Measurements from ENCODE around the gene UNC13B. TPM values are rescaled to one million over a fixed set of nuclear protein-coding genes. Genes with fewer than 3 reads are reported as not detected.

UNC13B gene
- polyA plus RNA-seq, 1 experiment = 13.2 TPM

DNA sequence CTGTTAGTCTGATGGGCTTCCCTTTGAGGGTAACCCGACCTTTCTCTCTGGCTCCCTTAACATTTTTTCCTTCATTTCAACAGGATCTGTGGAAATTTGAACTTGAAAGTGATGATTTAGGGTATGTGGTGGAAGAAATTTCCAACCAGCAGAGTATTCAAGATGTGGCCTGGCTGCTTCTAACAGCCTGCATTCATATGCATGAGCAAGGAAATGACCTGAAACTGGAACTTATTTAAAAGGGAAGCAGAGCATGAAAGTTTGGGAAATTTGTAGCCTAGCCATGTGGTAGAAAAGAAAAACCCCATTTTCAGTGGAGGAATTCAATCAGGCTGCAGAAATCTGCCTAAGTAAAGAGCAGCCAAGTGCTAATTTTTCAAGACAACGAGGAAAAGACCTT lies 41.7 kb downstream of the UNC13B start:
- ChIA-PET POLR2A (no interaction called here), CTCF (no interaction called here)
- no peaks in the 10 kb centered on the region for H3K36me3 ChIP-seq (ENCODE audit: control insufficient read depth, insufficient read depth, low read length)
- no peak for DNase-seq (ENCODE audit: low read depth)
- TF ChIP-seq, protein P1, sequence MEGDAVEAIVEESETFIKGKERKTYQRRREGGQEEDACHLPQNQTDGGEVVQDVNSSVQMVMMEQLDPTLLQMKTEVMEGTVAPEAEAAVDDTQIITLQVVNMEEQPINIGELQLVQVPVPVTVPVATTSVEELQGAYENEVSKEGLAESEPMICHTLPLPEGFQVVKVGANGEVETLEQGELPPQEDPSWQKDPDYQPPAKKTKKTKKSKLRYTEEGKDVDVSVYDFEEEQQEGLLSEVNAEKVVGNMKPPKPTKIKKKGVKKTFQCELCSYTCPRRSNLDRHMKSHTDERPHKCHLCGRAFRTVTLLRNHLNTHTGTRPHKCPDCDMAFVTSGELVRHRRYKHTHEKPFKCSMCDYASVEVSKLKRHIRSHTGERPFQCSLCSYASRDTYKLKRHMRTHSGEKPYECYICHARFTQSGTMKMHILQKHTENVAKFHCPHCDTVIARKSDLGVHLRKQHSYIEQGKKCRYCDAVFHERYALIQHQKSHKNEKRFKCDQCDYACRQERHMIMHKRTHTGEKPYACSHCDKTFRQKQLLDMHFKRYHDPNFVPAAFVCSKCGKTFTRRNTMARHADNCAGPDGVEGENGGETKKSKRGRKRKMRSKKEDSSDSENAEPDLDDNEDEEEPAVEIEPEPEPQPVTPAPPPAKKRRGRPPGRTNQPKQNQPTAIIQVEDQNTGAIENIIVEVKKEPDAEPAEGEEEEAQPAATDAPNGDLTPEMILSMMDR (IDR thresholded peaks at IDR 0.05; ENCODE audit: insufficient read depth, low read depth, low read length) = no peak
- no peaks in the 10 kb centered on the region for H3K27me3 ChIP-seq (ENCODE audit: control insufficient read depth, insufficient read depth, low read length)
- H3K4me3 ChIP-seq (ENCODE audit: low read depth, low read length) = no peak overlapping the region

DNA sequence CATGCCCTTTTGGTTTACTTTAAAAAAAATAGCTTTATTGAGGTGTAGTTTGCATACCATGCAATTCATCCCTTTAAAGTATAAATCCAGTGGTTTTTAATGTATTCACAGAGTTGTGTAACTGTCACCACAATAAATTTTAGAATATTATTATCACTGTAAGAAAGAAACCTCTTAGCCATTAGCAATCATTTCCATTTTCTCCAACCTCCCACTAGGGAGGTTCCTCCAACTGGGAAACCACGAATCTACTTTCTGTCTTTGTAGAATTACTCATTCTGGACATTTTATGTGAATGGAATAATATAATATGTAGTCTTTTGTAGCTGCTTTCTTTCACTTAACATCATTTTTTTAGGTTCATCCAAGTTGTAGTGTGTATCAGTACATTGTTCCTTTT lies 43.5 kb downstream of the UNC13B start:
- Histone ChIP-seq H3K4me3 (ENCODE audit: low read depth, low read length) (no peak overlapping the region), H3K27me3 (ENCODE audit: control insufficient read depth, insufficient read depth, low read length) (no peaks in the 10 kb centered on the region), H3K36me3 (ENCODE audit: control insufficient read depth, insufficient read depth, low read length) (no peaks in the 10 kb centered on the region)
- POLR2A ChIA-PET = no interaction called here
- no peak for DNase-seq (ENCODE audit: low read depth)
- CTCF ChIA-PET = no interaction called here
- TF ChIP-seq, protein P1 (IDR thresholded peaks at IDR 0.05; ENCODE audit: insufficient read depth, low read depth, low read length) = no peak

DNA sequence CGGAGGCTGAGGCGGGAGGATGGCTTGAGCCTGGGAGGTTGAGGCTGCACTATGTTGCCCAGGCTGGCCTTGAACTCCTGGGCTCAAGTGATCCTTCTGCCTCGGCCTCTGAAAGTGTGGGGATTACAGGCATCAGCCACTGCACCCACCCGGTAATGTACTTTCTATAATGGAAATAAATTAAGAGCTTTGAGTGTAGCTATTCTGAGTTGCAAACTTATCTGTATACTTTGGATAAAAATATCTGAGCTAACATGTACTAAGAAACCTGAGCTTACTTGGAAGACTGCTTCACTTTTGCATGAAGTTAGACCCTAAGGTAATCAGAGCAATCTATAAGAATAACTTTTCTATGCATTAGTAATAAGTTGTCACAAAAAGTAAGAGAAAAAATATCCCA lies 50.0 kb downstream of the UNC13B start:
- POLR2A ChIA-PET = interaction anchor here (0.6 kb wide), 1 partner anchor 50 kb away, joined by 3 read pairs; no protein-coding TSS in a partner anchor
- no peak overlapping the region for H3K4me3 ChIP-seq (ENCODE audit: low read depth, low read length)
- H3K36me3 ChIP-seq (ENCODE audit: control insufficient read depth, insufficient read depth, low read length) = no peaks in the 10 kb centered on the region
- H3K27me3 ChIP-seq (ENCODE audit: control insufficient read depth, insufficient read depth, low read length) = no peaks in the 10 kb centered on the region
- CTCF ChIA-PET = interaction anchor here (0.6 to 0.8 kb wide), 2 partner anchors 8 to 195 kb away, joined by 3 read pairs; no protein-coding TSS in a partner anchor
- TF ChIP-seq, protein P1 (IDR thresholded peaks at IDR 0.05; ENCODE audit: insufficient read depth, low read depth, low read length) = no peak
- no peak for DNase-seq (ENCODE audit: low read depth)

DNA sequence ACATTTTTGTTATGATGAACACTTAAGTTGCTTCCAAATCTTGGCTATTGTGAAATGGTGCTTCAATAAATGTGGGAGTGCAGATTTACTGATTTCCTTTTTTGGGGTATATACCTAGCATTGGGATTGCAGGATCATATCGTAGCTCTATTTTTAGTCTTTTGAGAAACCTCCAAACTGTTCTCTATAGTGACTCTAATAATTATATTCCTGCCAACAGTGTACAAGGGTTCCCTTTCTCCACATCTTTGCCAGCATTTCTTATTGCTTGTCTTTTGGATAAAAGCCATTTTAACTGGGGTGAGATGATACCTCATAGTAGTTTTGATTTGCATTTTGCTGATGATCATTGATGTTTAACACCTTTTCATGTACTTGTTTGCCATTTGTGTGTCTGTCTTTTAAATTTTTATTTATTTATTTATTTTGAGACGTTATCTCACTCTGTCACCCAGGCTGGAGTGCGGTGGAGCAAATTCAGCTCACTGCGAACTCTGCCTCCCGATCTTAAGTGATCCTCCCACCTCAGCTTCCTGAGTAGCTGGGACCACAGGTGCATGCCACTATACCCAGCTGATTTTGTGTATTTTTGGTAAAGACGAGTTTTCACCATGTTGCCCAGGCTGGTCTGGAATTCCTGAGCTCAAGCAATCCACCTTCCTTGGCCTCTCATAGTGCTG lies 59.0 kb downstream of the UNC13B start:
- no peak for DNase-seq (ENCODE audit: low read depth)
- CTCF ChIA-PET = no interaction called here
- POLR2A ChIA-PET = no interaction called here

DNA sequence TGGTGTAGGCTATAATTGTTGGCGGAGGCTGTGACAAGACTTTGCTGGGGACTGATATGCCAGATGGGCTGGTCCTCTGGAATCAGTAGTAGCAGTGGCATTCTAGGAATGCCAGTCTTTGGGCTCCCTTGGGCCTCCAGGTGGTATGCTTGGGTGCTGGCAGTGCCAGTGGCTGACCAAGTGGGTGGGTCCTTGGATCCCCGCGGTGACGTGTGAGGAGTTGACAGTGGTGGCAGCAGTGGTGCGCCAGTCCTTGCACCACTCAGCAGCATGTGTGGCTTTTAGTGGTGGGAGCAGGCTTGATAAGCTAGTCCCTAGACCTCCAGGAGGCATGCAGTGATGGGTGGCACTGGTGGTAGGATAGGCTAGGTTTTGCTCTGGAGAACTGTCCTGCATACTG lies 63.9 kb downstream of the UNC13B start:
- CTCF ChIA-PET = no interaction called here
- TF ChIP-seq, protein P1 (IDR thresholded peaks at IDR 0.05; ENCODE audit: insufficient read depth, low read depth, low read length) = no peak
- Histone ChIP-seq H3K27me3 (ENCODE audit: control insufficient read depth, insufficient read depth, low read length) (no peaks in the 10 kb centered on the region), H3K4me3 (ENCODE audit: low read depth, low read length) (no peak overlapping the region), H3K36me3 (ENCODE audit: control insufficient read depth, insufficient read depth, low read length) (no peaks in the 10 kb centered on the region)
- DNase-seq (ENCODE audit: low read depth) = no peak
- POLR2A ChIA-PET = no interaction called here

More for the DNA sequence above, 59.0 kb downstream of the UNC13B start:
- H3K27me3 ChIP-seq (ENCODE audit: control insufficient read depth, insufficient read depth, low read length) = no peaks in the 10 kb centered on the region
- no peaks in the 10 kb centered on the region for H3K36me3 ChIP-seq (ENCODE audit: control insufficient read depth, insufficient read depth, low read length)
- TF ChIP-seq, protein P1 (IDR thresholded peaks at IDR 0.05; ENCODE audit: insufficient read depth, low read depth, low read length) = no peak
- no peak overlapping the region for H3K4me3 ChIP-seq (ENCODE audit: low read depth, low read length)

Measured in BJ (cell line).